PC-3 (cell line): ENCODE measurements around the gene RIMKLA.

ENCODE experiments used
- CTCF ChIP-seq: fragments of 300-600 bp; sonication (generic); conservative IDR thresholded peaks from 2 replicates; pipeline ENCODE4 v1.5.1; 2017; ENCODE audit warnings: antibody characterized with exemption, low read depth, mild to moderate bottlenecking, low read length
- EZH2 ChIP-seq: fragments of 300-600 bp; sonication (generic); IDR thresholded peaks from one replicate; pipeline ENCODE4 v1.6.1; 2017; ENCODE audit warnings: antibody characterized with exemption, mild to moderate bottlenecking, low read length; ENCODE audit not compliant: unreplicated experiment
- EZH2phosphoT487 ChIP-seq: fragments of 300-600 bp; sonication (generic); IDR thresholded peaks from 2 replicates; pipeline ENCODE4 v1.6.1; 2018; ENCODE audit warnings: mild to moderate bottlenecking, antibody characterized with exemption, low read length, borderline replicate concordance

DNA sequence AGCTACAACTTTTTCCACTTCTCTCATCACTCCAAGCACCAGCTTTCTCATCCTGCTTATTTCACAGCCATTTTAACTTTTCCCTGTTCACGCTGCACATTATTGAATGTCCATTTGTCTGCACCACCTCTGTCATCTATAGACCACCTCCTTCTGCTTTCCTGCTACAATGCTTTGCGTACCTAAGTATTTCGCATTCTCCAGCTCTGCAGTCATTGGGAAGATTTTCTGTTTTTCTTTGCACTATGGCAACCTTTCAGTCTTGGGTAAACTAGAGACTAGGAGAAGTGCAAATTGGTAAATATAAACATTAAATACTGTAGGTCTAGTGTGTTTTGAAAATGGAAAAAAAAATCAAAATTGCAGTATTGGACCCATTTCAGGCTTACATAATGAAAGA lies 83.3 kb downstream of the RIMKLA start:
- no peak for TF ChIP-seq CTCF
- no peak for TF ChIP-seq EZH2phosphoT487
- no peak for TF ChIP-seq EZH2
